K562 treated with DMSO at 1 percent for 24 hours (cell line): ENCODE measurements around the gene CST9L. TPM values are rescaled to one million over a fixed set of nuclear protein-coding genes. Genes with fewer than 3 reads are reported as not detected.

ENCODE experiments used
- total RNA-seq: library from RNA; unstranded; fragments of 300-600 nt; gene quantifications from 2 replicates; pipeline ENCODE4 v1.2.3, GENCODE V29; 2022; ENCODE audit warnings: low read depth; ENCODE audit not compliant: insufficient read depth

The CST9L gene, protein sequence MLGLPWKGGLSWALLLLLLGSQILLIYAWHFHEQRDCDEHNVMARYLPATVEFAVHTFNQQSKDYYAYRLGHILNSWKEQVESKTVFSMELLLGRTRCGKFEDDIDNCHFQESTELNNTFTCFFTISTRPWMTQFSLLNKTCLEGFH
- not detected in 2 replicates for total RNA-seq

DNA sequence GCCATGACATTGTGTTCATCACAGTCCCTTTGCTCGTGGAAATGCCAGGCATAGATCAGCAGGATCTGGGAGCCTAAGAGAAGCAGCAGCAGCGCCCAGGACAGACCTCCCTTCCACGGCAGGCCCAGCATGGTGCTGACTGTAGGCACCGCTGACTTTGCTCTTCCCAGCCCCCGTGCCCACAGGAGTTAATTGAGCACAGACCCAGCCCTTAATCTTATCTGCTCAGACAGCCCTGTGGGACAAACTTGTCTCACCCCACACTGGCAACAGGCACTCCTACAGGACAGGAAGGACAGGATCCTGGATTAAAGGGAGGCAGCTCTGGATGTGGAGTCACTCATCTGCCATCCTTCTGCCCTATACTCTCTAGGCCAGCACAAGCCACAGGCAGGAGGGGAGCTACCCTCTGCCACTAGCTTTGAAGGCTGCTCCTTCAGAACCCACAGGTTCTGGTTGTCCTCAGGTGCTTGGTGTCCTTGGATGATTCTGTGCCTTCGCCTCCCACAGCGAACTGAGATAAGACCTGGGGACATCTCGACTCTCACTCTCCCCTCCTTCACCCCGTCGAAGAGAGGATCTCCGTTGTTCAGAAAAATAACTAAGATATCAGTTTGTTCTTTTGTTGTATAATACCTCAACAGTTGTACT lies at the start of gene CST9L:
Gene CST9L (minus strand): TSS at position 165 of the 651 bp plus-strand sequence. CDS start 34 bp downstream, at position 131.

DNA sequence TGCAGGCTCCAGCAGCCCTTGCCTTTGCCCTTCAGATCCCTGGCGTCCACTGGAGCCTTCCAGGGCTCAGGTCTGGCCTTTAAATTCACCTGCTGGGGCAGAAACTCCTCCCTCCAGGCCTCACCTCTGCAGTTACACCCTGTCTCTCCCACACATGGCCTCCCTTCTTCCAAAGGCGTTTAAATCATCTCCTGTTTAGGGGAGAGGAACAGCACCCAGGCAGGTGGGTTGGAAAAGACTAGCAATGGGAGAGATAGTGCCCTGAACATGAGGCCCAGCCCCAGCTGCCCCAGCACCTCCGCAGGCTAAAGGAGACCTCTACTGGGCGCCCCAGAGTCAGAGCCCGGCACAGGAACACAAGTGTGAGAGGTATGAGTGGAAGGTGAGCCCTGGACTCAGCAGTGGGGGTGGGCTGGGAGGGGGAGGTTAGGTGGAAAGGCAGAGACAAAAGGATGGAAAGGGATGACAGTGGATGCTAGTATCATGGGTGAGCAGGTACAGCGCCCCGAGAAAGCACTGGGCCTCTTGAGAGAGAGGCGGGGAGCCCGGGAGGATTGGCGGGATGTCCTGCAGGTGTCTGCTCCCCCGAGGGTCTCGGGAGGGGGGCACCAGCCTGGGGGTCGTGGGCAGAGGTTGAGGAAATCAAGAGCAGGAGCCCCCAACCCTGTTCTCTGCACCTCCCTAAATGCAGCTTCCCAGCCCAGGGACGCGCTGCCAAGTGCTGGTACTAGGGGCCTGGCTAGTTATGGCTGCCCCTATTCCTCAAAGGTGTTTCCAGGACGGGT lies 37.8 kb upstream of the CST9L start, which contains the start of gene CST9:
Gene CST9 (minus strand): TSS at position 51 of the 785 bp plus-strand sequence. CDS start 53 bp downstream, outside the sequence.

Other genes starting within 250 kb of the CST9L start
- gene NXT1, start 217.7 kb downstream of the CST9L start, total RNA-seq: 26.5 and 29.1 TPM in 2 replicates
- gene GZF1, start 206.3 kb downstream of the CST9L start, total RNA-seq: 9.8 and 17.2 TPM in 2 replicates
- gene NAPB, start 147.0 kb downstream of the CST9L start, total RNA-seq: 2.2 and 2.3 TPM in 2 replicates
- gene CSTL1, start 128.8 kb downstream of the CST9L start, total RNA-seq: not detected in 2 replicates
- not detected in 2 replicates for gene CST11, start 115.6 kb downstream of the CST9L start, total RNA-seq
- not detected in 2 replicates for gene CST8, start 77.4 kb downstream of the CST9L start, total RNA-seq
- gene CST9, start 37.4 kb upstream of the CST9L start, total RNA-seq: not detected in 2 replicates
- 502 and 531 TPM in 2 replicates for gene CST3, start 69.5 kb upstream of the CST9L start, total RNA-seq
- not detected in 2 replicates for gene CST4, start 120.6 kb upstream of the CST9L start, total RNA-seq
- not detected in 2 replicates for gene CST1, start 182.5 kb upstream of the CST9L start, total RNA-seq